ENCODE data around the gene CD80.

The CD80 gene

GRCh38 chr3:119524931-119525662 is 34.3 kb downstream of the CD80 start:
- DNase-seq (ENCODE audit: extremely low read depth, low read depth): no peak
- no peak for TF ChIP-seq CTCF (IDR thresholded peaks at IDR 0.05; ENCODE audit: low read depth, low read length, missing control alignments)
- H3K4me3 ChIP-seq (replicated peaks; ENCODE audit: low read depth, low read length): no peak overlapping the region

GRCh38 chr3:119518026-119518425 is 41.4 kb downstream of the CD80 start:
- H3K4me3 ChIP-seq (replicated peaks; ENCODE audit: low read depth, low read length): no peak overlapping the region
- TF ChIP-seq CTCF (IDR thresholded peaks at IDR 0.05; ENCODE audit: low read depth, low read length, missing control alignments): no peak

DNA sequence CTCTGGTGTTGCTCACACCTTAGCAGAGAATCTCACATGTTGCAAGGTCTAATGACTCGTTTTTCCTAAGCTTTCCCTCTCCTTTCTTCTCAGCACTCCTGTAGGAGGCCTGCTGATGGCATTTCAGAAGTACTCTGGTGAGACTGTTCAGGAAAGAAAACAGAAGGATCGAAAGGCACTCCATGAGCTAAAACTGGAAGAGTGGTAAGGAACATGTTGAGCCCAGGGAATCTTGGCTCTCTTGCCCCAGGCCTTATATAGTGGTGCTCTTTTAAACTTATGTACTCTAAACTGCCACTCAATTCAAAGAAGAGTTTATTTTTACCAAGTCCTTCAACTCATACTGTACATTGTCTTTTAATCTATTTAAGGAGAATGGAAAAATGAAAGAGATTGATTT is 42.3 kb downstream of the CD80 start:
- DNase-seq (ENCODE audit: extremely low read depth, low read depth): no peak
- H3K4me3 ChIP-seq (replicated peaks; ENCODE audit: low read depth, low read length): no peak overlapping the region
- no peak for TF ChIP-seq CTCF (IDR thresholded peaks at IDR 0.05; ENCODE audit: low read depth, low read length, missing control alignments)

More at GRCh38 chr3:119518026-119518425, 41.4 kb downstream of the CD80 start:
- DNase-seq (ENCODE audit: extremely low read depth, low read depth): no peak

DNA sequence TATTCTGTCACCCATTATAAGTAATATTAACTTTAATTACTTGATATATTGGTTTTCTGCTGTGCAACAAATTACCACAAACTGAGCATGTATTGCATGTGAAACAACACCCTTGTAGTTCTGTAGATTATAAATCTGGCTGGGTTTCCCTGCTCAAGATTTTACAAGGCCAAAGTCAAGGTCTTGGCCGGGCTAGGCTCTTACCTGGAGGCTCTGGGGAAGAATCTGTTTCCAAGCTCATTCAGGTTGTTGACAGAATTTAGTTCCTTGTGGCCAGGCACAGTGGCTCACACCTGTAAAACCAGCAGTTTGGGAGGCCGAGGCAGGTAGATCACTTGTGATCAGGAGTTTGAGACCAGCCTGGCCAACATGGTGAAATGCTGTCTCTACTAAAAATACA is 44.8 kb downstream of the CD80 start:
- no peak for DNase-seq (ENCODE audit: extremely low read depth, low read depth)
- H3K4me3 ChIP-seq (replicated peaks; ENCODE audit: low read depth, low read length): no peak overlapping the region
- no peak for TF ChIP-seq CTCF (IDR thresholded peaks at IDR 0.05; ENCODE audit: low read depth, low read length, missing control alignments)

- DNase-seq (ENCODE audit: extremely low read depth, low read depth): no peak
- no peak overlapping the region for H3K4me3 ChIP-seq (replicated peaks; ENCODE audit: low read depth, low read length)
- no peak for TF ChIP-seq CTCF (IDR thresholded peaks at IDR 0.05; ENCODE audit: low read depth, low read length, missing control alignments)
These were observed 48.7 kb downstream of the CD80 start for GRCh38 chr3:119510690-119511089.

DNA sequence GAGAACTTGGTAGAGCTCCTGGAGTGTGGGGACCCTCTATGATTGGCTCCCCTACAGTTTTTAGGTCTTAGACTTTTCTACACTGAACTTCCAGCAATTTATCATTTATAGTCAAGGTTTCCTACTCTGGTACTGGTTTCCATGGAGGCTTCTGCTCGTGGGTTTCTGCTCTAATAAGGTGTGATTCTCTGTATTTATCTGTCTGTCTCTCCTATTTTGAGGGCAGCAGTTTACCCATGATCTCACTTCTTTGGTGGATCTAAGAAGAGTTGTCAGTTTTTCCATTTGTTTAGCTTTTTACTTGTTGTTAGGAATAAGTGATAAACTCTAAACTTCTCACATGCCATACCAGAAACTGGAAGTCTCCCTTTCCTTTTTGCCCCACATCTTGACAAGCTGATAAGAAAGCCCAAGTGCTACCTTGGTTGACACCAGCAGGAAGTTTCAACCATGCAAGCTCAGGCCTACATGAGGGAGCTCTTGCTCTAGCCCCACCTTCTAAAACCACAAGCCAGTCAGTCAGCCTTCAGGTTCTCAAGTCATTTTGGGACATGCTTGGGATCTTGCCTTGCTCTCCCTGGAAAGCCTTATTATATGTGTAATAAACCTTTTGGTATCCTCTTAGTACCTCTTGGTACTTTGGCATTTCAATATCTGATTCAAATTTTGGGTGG is 51.1 kb downstream of the CD80 start:
- DNase-seq (ENCODE audit: extremely low read depth, low read depth): no peak
- no peak for TF ChIP-seq CTCF (IDR thresholded peaks at IDR 0.05; ENCODE audit: low read depth, low read length, missing control alignments)
- H3K4me3 ChIP-seq (replicated peaks; ENCODE audit: low read depth, low read length): no peak overlapping the region
